Keratinocyte (primary cell): ENCODE measurements around the gene SEC62.

Source experiments
- EZH2 ChIP-seq: IDR thresholded peaks from one replicate; pipeline ENCODE4 v1.6.1; 2012; ENCODE audit warnings: inconsistent platforms, mild to moderate bottlenecking, low read length, moderate library complexity
- TF ChIP-seq, protein P1 (sequence below), 3 experiments: IDR thresholded peaks in 1 of 3; conservative IDR thresholded peaks in 1 of 3; optimal IDR thresholded peaks in 1 of 3; 2 replicates in 2 of 3; 3 replicates in 1 of 3; pipeline versions ENCODE3 to v1.5.1; 2011; ENCODE audit warnings: low read length in 3 of 3, mild to moderate bottlenecking in 3 of 3, moderate library complexity in 2 of 3, control low read depth in 1 of 3, inconsistent platforms in 1 of 3; ENCODE audit not compliant: insufficient read depth in 2 of 3; ENCODE audit errors: extremely low read depth in 1 of 3

DNA sequence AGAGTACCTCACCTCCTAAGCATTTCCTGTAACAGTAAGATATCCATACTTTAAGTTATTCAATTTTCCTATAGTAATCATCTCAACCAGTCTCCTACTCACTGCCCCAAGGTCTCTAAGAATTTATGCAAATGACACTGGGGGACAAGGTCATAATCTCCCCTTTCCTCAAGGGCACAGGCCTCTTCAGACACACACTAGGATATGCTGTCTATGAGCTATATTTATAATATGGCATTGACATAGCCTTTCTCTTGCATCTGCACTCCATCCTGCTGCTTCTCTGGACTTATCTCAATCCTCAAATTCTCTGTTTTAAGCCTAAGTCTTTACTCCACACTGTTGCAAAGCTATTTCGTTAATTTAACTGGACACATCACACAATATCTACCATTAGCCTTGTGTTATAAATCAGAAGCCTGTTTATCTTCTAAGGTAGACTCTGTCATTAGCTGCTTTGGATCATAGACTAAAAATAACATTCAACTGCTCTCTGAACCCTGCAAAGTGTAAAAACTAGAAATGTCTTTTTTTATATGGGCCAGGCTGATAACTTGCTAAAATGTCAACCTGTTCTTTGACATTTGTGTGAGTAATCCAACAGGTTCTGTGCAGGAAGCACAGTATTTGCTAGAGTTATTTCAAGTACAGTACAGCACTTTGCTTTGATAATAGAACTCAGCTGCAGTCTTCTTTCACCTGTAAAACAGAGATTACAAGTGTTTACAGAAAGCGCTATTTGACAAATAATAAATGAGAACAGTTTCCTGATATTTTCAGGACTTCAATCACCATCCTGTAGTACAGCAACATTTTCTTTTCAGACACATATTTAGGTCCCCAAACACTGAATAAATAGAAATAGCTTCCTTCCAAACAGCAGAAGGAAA, 17.8 kb upstream of the SEC62 start:
- TF ChIP-seq, protein P1, sequence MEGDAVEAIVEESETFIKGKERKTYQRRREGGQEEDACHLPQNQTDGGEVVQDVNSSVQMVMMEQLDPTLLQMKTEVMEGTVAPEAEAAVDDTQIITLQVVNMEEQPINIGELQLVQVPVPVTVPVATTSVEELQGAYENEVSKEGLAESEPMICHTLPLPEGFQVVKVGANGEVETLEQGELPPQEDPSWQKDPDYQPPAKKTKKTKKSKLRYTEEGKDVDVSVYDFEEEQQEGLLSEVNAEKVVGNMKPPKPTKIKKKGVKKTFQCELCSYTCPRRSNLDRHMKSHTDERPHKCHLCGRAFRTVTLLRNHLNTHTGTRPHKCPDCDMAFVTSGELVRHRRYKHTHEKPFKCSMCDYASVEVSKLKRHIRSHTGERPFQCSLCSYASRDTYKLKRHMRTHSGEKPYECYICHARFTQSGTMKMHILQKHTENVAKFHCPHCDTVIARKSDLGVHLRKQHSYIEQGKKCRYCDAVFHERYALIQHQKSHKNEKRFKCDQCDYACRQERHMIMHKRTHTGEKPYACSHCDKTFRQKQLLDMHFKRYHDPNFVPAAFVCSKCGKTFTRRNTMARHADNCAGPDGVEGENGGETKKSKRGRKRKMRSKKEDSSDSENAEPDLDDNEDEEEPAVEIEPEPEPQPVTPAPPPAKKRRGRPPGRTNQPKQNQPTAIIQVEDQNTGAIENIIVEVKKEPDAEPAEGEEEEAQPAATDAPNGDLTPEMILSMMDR (optimal IDR thresholded peaks at IDR 0.05 in 1 of 3, IDR thresholded peaks at IDR 0.05 in 1 of 3, conservative IDR thresholded peaks at IDR 0.05 in 1 of 3; ENCODE audit: extremely low read depth in 1 of 3, insufficient read depth in 2 of 3, low read length in 3 of 3) = no peak
- no peak for TF ChIP-seq EZH2
